Mucosa of stomach (tissue), 1 donor: ENCODE measurements around the gene ACACB.

Source experiments
- H3K27me3 ChIP-seq: one replicate; pipeline ENCODE4 v1.7.0; 2013; ENCODE audit warnings: mild to moderate bottlenecking, low read length; ENCODE audit not compliant: control insufficient read depth, insufficient read depth
- H3K36me3 ChIP-seq: one replicate; pipeline ENCODE4 v1.7.0; 2013; ENCODE audit warnings: low read length; ENCODE audit not compliant: control insufficient read depth, insufficient read depth
- H3K4me1 ChIP-seq: one replicate; pipeline ENCODE4 v1.7.0; 2013; ENCODE audit warnings: mild to moderate bottlenecking, low read length; ENCODE audit not compliant: control insufficient read depth, insufficient read depth
- H3K4me3 ChIP-seq: one replicate; pipeline ENCODE4 v1.7.0; 2013; ENCODE audit warnings: low read length
- H3K9ac ChIP-seq: one replicate; pipeline ENCODE4 v1.7.0; 2013; ENCODE audit warnings: mild to moderate bottlenecking, low read length, moderate library complexity
- H3K9me3 ChIP-seq: one replicate; pipeline ENCODE4 v1.7.0; 2013; ENCODE audit warnings: mild to moderate bottlenecking, low read length, moderate library complexity; ENCODE audit not compliant: control insufficient read depth
- donor health status: Pancreatic carcinoma.

ACACB gene

DNA sequence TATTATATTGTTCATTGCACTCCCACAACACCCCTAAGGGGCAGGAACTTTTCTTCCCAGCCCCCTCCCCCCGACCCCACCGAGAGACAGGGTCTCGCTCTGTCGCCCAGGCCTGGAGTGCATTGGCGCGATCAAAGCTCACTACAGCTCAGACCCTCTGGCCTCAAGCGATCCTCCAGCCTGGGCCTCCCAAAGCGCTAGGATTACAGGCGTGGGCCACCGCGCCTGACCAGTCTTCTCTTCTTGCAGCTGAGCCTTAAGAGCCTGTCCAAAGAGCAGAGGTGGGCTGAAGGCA is 19.3 kb upstream of the ACACB start:
- Histone ChIP-seq H3K4me3 (no peak overlapping the region), H3K36me3 (no peaks in the 10 kb centered on the region), H3K4me1 (peaks cover 22% of the 10 kb centered on the region), H3K27me3 (no peaks in the 10 kb centered on the region), H3K9ac (no peak overlapping the region), H3K9me3 (no peaks in the 10 kb centered on the region)

DNA sequence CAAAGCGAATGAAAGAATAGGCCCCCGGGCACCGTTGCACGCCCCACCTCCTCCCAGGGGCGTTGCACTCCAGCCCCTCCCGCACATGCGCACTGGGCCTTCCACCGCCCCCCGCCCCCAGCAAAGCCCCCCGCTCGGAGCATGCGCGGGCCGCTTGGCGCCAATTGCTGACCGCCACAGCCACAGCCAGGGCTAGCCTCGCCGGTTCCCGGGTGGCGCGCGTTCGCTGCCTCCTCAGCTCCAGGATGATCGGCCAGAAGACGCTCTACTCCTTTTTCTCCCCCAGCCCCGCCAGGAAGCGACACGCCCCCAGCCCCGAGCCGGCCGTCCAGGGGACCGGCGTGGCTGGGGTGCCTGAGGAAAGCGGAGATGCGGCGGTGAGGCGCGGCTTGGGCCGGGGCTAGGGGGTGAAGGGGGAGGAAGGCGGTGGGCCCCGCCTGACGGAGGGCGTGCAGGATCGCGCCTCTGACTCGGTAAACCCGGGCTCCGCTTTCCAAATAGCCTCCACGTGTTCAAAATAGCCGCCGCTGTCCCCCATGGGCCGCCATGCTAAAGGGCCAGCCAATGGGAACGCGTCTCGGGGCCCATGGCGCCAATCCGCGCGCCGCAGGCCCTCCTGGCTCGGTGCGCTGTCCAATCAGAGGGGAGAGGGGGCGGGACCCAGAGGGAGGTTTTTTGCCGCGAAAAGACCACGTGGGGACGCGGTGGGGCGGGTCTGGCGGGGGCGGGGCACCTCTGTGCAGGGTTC is 18.8 kb upstream of the ACACB start, which contains the start of gene UNG:
UNG (plus strand) TSS at position 163 of the 748 bp plus-strand sequence; CDS start at position 246, 83 bp downstream.
- H3K9me3 ChIP-seq, result no peaks in the 10 kb centered on the region
- H3K4me1 ChIP-seq, result peaks cover 17% of the 10 kb centered on the region

DNA sequence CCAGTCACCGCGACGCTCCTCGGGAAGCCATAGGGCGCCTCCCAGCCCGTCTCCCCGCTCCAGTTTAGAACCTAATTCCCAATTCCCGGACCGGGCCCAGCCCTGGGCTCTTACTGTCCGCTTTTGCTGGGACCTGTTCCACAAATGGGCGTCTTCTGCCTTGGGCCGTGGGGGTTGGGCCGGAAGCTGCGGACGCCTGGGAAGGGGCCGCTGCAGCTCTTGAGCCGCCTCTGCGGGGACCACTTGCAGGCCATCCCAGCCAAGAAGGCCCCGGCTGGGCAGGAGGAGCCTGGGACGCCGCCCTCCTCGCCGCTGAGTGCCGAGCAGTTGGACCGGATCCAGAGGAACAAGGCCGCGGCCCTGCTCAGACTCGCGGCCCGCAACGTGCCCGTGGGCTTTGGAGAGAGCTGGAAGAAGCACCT is 18.2 kb upstream of the ACACB start:
- no peaks in the 10 kb centered on the region for H3K36me3 ChIP-seq
- H3K27me3 ChIP-seq, result no peaks in the 10 kb centered on the region

More for the DNA sequence above, 18.8 kb upstream of the ACACB start, which contains the start of gene UNG:
- no peaks in the 10 kb centered on the region for H3K36me3 ChIP-seq
- no peaks in the 10 kb centered on the region for H3K27me3 ChIP-seq
- peak within 1 kb of the TSS; percentile 90 for H3K4me3 ChIP-seq
- H3K9ac ChIP-seq, result peak within 1 kb of the TSS; percentile 67

DNA sequence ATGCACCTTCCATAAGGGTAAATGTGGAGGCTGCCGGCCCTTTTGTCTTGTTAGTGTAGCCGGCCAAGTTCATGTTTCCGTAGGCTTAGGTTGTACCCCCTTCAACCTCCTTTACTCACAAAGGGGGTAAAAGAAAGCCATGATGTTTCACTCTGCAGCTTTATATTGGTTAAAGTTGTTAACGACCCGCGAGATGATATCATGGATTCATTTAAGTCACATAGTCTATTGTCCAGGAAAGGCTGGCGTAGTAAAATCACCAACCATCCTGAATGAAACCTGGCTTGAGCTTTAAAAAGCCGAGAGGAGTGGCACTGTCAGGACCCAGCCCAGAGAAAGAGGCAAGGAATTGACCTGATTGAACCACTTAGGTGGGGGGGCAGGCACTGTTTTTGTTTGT is 17.7 kb upstream of the ACACB start:
- Histone ChIP-seq H3K9me3 (no peaks in the 10 kb centered on the region), H3K36me3 (no peaks in the 10 kb centered on the region), H3K27me3 (no peaks in the 10 kb centered on the region), H3K4me3 (peak overlapping the region; percentile 90), H3K9ac (peak overlapping the region; percentile 67), H3K4me1 (peaks cover 12% of the 10 kb centered on the region)

More for the DNA sequence above, 18.2 kb upstream of the ACACB start:
- Histone ChIP-seq H3K9ac (peak overlapping the region; percentile 67), H3K4me3 (peak overlapping the region; percentile 90), H3K4me1 (peaks cover 12% of the 10 kb centered on the region), H3K9me3 (no peaks in the 10 kb centered on the region)

DNA sequence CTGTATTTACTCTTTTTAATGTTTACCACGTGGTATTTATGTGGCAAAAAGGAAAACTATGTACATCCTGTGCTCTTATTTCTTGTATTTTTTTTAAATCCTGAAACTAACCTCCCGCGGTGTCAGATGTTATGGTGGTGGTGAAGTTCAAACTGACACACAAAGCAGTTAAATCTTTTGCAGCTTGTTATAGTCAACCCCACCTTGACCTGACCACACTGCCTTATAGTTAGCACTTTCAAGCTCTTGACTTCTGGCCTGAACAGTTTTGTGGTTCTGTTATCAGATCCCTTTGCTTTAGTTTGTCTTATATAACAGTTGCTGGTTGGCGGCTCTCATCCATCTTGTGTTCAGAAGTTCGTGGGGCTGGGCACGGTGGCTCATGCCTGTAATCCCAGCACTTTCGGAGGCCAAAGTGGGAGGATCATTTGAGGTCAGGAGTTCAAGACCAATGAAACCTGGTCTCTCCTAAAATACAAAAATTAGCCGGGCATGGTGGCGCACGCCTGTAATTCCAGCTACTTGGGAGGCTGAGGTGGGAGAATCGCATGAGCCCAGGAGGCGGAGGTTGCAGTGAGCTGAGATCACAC is 16.9 kb upstream of the ACACB start:
- Histone ChIP-seq H3K4me1 (peaks cover 12% of the 10 kb centered on the region), H3K27me3 (no peaks in the 10 kb centered on the region), H3K9ac (peak overlapping the region; percentile 37), H3K36me3 (no peaks in the 10 kb centered on the region), H3K9me3 (no peaks in the 10 kb centered on the region), H3K4me3 (no peak overlapping the region)

DNA sequence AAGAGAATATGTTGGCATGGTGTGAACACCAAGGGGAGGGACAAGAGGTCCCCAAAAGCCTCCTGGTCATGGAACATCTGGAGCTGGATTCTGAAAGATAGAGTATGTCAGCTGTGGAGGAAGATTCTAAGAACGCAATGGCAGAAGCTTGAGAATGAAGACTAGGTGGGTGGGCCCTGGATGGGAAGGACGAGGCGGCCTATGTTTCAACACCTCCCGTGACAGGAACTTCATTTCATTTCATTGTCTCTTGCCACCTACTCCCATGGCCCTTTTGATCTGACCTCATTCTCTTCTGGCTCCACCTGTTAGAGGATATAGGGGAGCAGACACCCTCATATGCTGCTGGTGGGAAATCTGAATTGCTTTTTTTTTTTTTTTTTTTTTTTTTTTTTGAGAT is 15.6 kb upstream of the ACACB start:
- Histone ChIP-seq H3K4me3 (no peak overlapping the region), H3K9me3 (no peaks in the 10 kb centered on the region), H3K4me1 (peaks cover 12% of the 10 kb centered on the region), H3K27me3 (no peaks in the 10 kb centered on the region), H3K9ac (no peak overlapping the region), H3K36me3 (no peaks in the 10 kb centered on the region)

DNA sequence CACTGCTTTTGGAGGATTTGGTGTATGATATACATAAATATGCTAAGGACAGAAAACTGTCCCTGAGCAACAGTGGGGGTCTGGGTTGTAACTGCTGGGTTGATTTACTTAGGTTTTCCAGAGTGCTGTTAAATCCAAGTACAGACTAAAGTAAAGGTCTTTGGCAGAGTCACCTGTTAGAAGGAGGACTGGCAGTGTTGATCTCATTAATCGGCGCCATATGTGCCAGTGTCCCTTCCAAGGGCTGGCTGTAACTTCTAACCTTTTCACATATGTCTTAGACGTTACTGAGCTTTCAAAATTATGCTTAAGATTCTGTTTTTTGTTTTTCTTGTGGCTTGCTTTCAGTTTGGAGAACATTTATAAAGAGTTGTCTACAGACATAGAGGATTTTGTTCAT is 13.9 kb upstream of the ACACB start:
- no peaks in the 10 kb centered on the region for H3K36me3 ChIP-seq
- H3K4me3 ChIP-seq, result no peak overlapping the region
- H3K4me1 ChIP-seq, result peaks cover 8% of the 10 kb centered on the region
- no peaks in the 10 kb centered on the region for H3K27me3 ChIP-seq
- no peaks in the 10 kb centered on the region for H3K9me3 ChIP-seq
- no peak overlapping the region for H3K9ac ChIP-seq

DNA sequence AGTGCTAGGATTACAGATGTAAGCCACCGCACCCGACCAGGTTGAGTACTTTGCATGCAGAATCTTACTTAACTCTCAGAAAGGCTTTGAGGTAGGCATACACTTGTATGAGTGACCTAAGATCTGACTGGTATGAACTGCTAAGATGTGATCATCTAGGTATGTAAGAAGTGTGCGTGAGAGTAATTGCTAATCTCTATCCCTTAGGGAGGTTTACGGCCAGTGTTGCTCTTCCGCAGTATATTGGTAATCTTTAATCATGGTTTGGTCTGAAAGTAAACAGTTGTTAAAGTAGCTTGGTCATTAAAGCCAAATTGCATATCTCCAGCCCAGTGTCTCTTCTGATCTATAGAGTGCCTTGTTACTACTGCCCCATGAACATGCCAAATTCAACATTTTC is 11.2 kb upstream of the ACACB start:
- Histone ChIP-seq H3K9me3 (no peaks in the 10 kb centered on the region), H3K4me3 (no peak overlapping the region), H3K36me3 (no peaks in the 10 kb centered on the region), H3K4me1 (no peaks in the 10 kb centered on the region), H3K27me3 (no peaks in the 10 kb centered on the region), H3K9ac (no peak overlapping the region)

DNA sequence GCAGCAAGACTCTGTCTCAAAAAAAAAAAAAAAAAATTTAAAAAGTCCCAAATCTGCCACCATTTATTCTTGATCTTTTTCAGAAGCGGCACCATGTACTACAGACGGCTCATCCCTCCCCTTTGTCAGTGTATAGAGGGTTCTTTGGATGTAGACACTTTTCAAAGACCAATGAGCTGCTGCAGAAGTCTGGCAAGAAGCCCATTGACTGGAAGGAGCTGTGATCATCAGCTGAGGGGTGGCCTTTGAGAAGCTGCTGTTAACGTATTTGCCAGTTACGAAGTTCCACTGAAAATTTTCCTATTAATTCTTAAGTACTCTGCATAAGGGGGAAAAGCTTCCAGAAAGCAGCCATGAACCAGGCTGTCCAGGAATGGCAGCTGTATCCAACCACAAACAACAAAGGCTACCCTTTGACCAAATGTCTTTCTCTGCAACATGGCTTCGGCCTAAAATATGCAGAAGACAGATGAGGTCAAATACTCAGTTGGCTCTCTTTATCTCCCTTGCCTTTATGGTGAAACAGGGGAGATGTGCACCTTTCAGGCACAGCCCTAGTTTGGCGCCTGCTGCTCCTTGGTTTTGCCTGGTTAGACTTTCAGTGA is 6.5 kb upstream of the ACACB start:
- Histone ChIP-seq H3K4me1 (peaks cover 23% of the 10 kb centered on the region), H3K9ac (no peak overlapping the region), H3K36me3 (no peaks in the 10 kb centered on the region), H3K27me3 (no peaks in the 10 kb centered on the region), H3K9me3 (no peaks in the 10 kb centered on the region), H3K4me3 (no peak overlapping the region)

DNA sequence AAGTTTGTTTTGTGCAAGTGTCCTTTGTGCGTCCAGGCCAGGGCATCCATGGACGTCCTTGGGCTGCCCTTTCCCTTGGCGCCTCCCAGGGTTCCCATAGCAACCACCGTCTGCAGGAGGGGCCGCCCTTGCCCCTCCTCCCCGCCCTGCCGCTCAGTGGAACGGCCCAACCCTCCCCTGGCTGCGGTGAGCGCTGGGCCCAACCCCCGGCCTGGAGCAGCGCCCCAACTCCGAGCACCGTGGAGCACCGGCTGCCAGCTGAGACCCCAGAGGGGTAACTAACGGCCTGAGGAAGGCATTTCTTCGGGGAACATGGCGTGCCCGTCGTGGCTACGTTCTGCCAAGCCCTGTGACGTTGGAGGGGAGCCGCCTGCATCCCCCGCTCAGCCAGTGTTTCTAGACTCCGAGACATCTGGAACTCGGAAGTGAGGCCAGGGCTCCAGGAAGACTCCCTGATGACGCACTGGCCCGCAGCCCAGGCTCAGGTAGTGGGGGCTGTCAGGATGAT is 5.3 kb upstream of the ACACB start:
- H3K9me3 ChIP-seq, result no peaks in the 10 kb centered on the region
- peaks cover 35% of the 10 kb centered on the region for H3K4me1 ChIP-seq

DNA sequence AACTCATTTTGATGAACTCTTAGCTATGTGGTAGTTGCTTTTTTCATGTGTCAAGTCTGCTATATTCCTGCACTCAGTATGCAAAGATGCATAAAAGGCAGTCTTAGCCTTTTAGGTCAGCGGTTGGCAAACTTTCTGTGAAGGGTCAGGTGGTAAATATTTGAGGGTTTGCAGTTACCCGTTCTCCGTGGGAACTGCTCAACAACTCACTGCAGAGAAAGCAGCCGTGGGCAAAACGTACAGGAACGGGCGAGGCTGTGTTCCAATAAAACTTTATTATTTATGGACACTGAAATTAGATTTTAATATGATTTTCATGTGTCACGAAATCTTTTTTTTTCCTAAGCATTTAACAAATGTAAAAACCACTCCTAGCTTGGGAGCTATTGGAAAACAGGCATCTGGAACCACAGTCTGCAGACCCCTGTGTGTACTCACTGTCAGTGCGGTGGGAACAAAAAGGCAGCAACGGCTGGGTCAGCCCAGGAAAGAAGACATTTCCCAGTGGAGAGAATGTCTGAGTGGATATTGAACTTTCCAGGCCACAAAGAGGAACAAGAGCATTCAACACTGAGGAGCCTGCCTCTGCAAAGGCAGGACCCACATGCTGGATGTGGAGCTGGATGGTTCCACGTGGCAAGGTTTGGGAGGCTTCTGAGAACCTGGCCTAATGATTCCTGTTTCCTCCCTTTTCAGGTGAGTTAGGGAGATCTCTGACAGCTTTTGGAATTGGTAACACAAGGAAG is 3.5 kb upstream of the ACACB start:
- Histone ChIP-seq H3K4me3 (no peak overlapping the region), H3K9me3 (no peaks in the 10 kb centered on the region), H3K27me3 (no peaks in the 10 kb centered on the region), H3K36me3 (no peaks in the 10 kb centered on the region), H3K4me1 (peaks cover 50% of the 10 kb centered on the region), H3K9ac (no peak overlapping the region)

More for the DNA sequence above, 5.3 kb upstream of the ACACB start:
- Histone ChIP-seq H3K36me3 (no peaks in the 10 kb centered on the region), H3K9ac (peak overlapping the region; percentile 76), H3K27me3 (no peaks in the 10 kb centered on the region), H3K4me3 (peak overlapping the region; percentile 58)
